Measurements from ENCODE around the gene PTPRT.

The PTPRT gene

GRCh38 chr20:42432496-42433334 lies 757.0 kb downstream of the PTPRT start:
- DNase-seq = no peak

- DNase-seq = no peak
Measured at GRCh38 chr20:42430598-42430997, 759.1 kb downstream of the PTPRT start.

- no peak for DNase-seq
Measured at GRCh38 chr20:42429761-42430458, 759.8 kb downstream of the PTPRT start.

- DNase-seq = no peak
Measured at GRCh38 chr20:42419814-42420532, 769.7 kb downstream of the PTPRT start.

- DNase-seq = no peak
Measured at GRCh38 chr20:42406826-42407225, 782.9 kb downstream of the PTPRT start.

- no peak for DNase-seq
Measured at GRCh38 chr20:42402455-42402854, 787.3 kb downstream of the PTPRT start.

- no peak for DNase-seq
Measured at GRCh38 chr20:42401613-42402012, 788.1 kb downstream of the PTPRT start.

GRCh38 chr20:42399802-42400201 lies 789.9 kb downstream of the PTPRT start:
- no peak for DNase-seq

- DNase-seq = no peak
Measured at GRCh38 chr20:42392442-42392841, 797.3 kb downstream of the PTPRT start.

GRCh38 chr20:42391807-42392206 lies 797.9 kb downstream of the PTPRT start:
- no peak for DNase-seq

GRCh38 chr20:42380287-42380686 lies 809.4 kb downstream of the PTPRT start:
- no peak for DNase-seq

- DNase-seq = no peak
Measured at GRCh38 chr20:42379385-42379784, 810.3 kb downstream of the PTPRT start.

- DNase-seq = no peak
Measured at GRCh38 chr20:42378826-42379225, 810.9 kb downstream of the PTPRT start.

- no peak for DNase-seq
Measured at GRCh38 chr20:42376131-42376530, 813.6 kb downstream of the PTPRT start.

GRCh38 chr20:42373049-42373448 lies 816.7 kb downstream of the PTPRT start:
- DNase-seq = no peak

- no peak for DNase-seq
Measured at GRCh38 chr20:42370075-42370474, 819.6 kb downstream of the PTPRT start.

GRCh38 chr20:42368910-42369309 lies 820.8 kb downstream of the PTPRT start:
- DNase-seq = no peak

- DNase-seq = no peak
Measured at GRCh38 chr20:42366626-42367025, 823.1 kb downstream of the PTPRT start.

- DNase-seq = no peak
Measured at GRCh38 chr20:42364446-42364845, 825.3 kb downstream of the PTPRT start.

- DNase-seq = no peak
Measured at GRCh38 chr20:42361402-42361970, 828.2 kb downstream of the PTPRT start.

- no peak for DNase-seq
Measured at GRCh38 chr20:42360621-42361020, 829.1 kb downstream of the PTPRT start.

- no peak for DNase-seq
Measured at GRCh38 chr20:42359617-42360016, 830.1 kb downstream of the PTPRT start.

- no peak for DNase-seq
Measured at GRCh38 chr20:42352096-42352495, 837.6 kb downstream of the PTPRT start.

All from CD4-positive, alpha-beta T cell treated with Interleukin-17A for 4 hours (primary cell).